ENCODE data around the gene VDR. TPM values are rescaled to one million over a fixed set of nuclear protein-coding genes. Genes with fewer than 3 reads are reported as not detected.
"Not testable (repeated sequence)": the region's sequence is repeated elsewhere in the genome, so short reads cannot be mapped to it uniquely, and the experiment has no call there.

The VDR gene
- total RNA-seq, 4 donors from 2014 or later = 75.1 to 193 (median 156) TPM

GRCh38 chr12:47845081-47845480 lies 59.7 kb downstream of the VDR start:
- no peak for DNase-seq
- Histone ChIP-seq H3K9me3 (no peaks in the 10 kb centered on the region), H3K4me3 (no peak overlapping the region), H3K36me3 (peaks cover 0 to 38% (median 0%) of the 10 kb centered on the region in 3 donors), H3K4me1 (no peaks in the 10 kb centered on the region), H3K27ac (no peak overlapping the region), H3K27me3 (no peaks in the 10 kb centered on the region)
- TF ChIP-seq CTCF (IDR thresholded peaks at IDR 0.05) = no peak
- TF ChIP-seq POLR2A (IDR thresholded peaks at IDR 0.05) = no peak

- no peaks in the 10 kb centered on the region for H3K27me3 ChIP-seq
- no peak overlapping the region for H3K27ac ChIP-seq
- TF ChIP-seq CTCF (IDR thresholded peaks at IDR 0.05) (no peak), POLR2A (IDR thresholded peaks at IDR 0.05) (no peak)
- no peaks in the 10 kb centered on the region for H3K4me1 ChIP-seq
- peaks cover 0 to 36% (median 0%) of the 10 kb centered on the region in 3 donors for H3K36me3 ChIP-seq
- H3K9me3 ChIP-seq = no peaks in the 10 kb centered on the region
- peak in 1 of 3 donors; percentile 60 for DNase-seq
- no peak overlapping the region for H3K4me3 ChIP-seq
These were observed 60.4 kb downstream of the VDR start for GRCh38 chr12:47844264-47845019.

GRCh38 chr12:47843226-47843980 lies 61.4 kb downstream of the VDR start:
- Histone ChIP-seq H3K4me1 (no peaks in the 10 kb centered on the region), H3K27me3 (no peaks in the 10 kb centered on the region), H3K27ac (no peak overlapping the region), H3K36me3 (peaks cover 0 to 31% (median 0%) of the 10 kb centered on the region in 3 donors), H3K4me3 (no peak overlapping the region), H3K9me3 (no peaks in the 10 kb centered on the region)
- DNase-seq = no peak
- TF ChIP-seq POLR2A (IDR thresholded peaks at IDR 0.05) (no peak), CTCF (IDR thresholded peaks at IDR 0.05) (no peak)

- H3K9me3 ChIP-seq, H3K4me3 ChIP-seq, H3K4me1 ChIP-seq, DNase-seq, H3K27ac ChIP-seq, H3K27me3 ChIP-seq: not testable (repeated sequence)
- peaks cover 0 to 31% (median 0%) of the 10 kb centered on the region in 3 donors for H3K36me3 ChIP-seq
These were observed 62.3 kb downstream of the VDR start for GRCh38 chr12:47842543-47842942.

- H3K4me1 ChIP-seq = peaks cover 0 to 5% (median 0%) of the 10 kb centered on the region in 4 donors
- H3K27me3 ChIP-seq = no peaks in the 10 kb centered on the region
- no peak overlapping the region for H3K4me3 ChIP-seq
- TF ChIP-seq CTCF (IDR thresholded peaks at IDR 0.05) (no peak), POLR2A (IDR thresholded peaks at IDR 0.05) (no peak)
- peaks cover 0 to 28% (median 0%) of the 10 kb centered on the region in 3 donors for H3K36me3 ChIP-seq
- H3K9me3 ChIP-seq = no peaks in the 10 kb centered on the region
- DNase-seq = no peak
- no peak overlapping the region for H3K27ac ChIP-seq
These were observed 62.9 kb downstream of the VDR start for GRCh38 chr12:47841910-47842309.

GRCh38 chr12:47841501-47841900 lies 63.3 kb downstream of the VDR start:
- no peaks in the 10 kb centered on the region for H3K27me3 ChIP-seq
- H3K27ac ChIP-seq = no peak overlapping the region
- no peak overlapping the region for H3K4me3 ChIP-seq
- peaks cover 0 to 24% (median 0%) of the 10 kb centered on the region in 3 donors for H3K36me3 ChIP-seq
- TF ChIP-seq CTCF (IDR thresholded peaks at IDR 0.05) (no peak), POLR2A (IDR thresholded peaks at IDR 0.05) (no peak)
- DNase-seq = no peak
- no peaks in the 10 kb centered on the region for H3K9me3 ChIP-seq
- H3K4me1 ChIP-seq = peaks cover 0 to 7% (median 0%) of the 10 kb centered on the region in 4 donors
